ENCODE data around the gene MAST1. TPM values are rescaled to one million over a fixed set of nuclear protein-coding genes. Genes with fewer than 3 reads are reported as not detected.

Gene MAST1
- under 1 TPM; 0.50 to 0.91 (median 0.76) TPM for total RNA-seq

- intact Hi-C loops (cut with DNase I): no loop called here
- no peak within 1 kb of the TSS for H3K27ac ChIP-seq (replicated peaks in 1 of 4)
- H3K27me3 ChIP-seq: peaks cover 0 to 100% (median 86%) of the 10 kb centered on the region in 4 donors
- WGBS: 0% methylated on average over 1 of the region's 69 CpGs
- TF ChIP-seq CTCF (IDR thresholded peaks at IDR 0.05): peak; percentile 33 to 59 (median 51)
- no peak for TF ChIP-seq POLR2A (IDR thresholded peaks at IDR 0.05; ENCODE audit: low read depth)
- TF ChIP-seq EP300 (IDR thresholded peaks at IDR 0.05): no peak
- no peak for TF ChIP-seq POLR2AphosphoS5 (IDR thresholded peaks at IDR 0.05)
- H3K4me3 ChIP-seq: peak within 1 kb of the TSS; percentile 30 to 51 (median 40)
- DNase-seq (ENCODE audit: extremely low spot score): no peak
- H3K36me3 ChIP-seq: no peaks in the 10 kb centered on the region
- H3K9me3 ChIP-seq: no peaks in the 10 kb centered on the region
- peaks cover 18 to 57% (median 42%) of the 10 kb centered on the region in 4 donors for H3K4me1 ChIP-seq
Observed at GRCh38 chr19:12838182-12838885, at the start of gene MAST1. Gene MAST1, plus strand, starts transcription at chr19:12838515. Its CDS starts 58 bp downstream, at chr19:12838573.

DNA sequence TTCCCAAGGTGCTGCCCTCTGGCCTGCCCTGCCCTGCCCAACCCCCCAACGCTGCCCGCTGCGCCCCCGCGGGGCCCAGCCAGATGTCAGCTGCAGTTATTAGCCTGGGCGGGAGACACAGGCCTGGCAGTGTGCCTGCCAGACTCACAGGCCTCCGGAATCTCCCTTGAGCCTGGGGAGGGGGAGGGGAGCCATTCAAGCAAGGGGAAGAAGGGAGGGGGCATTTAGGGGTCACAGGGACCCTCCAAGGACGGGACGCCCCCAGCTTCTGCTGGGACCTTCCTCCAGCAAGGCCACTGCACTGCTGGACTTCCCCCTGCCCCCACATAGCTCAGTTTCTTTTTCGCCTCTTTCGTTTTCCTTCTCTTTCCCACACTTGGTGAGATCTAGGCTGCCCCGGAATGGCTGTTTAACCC lies 49.6 kb upstream of the MAST1 start:
- intact Hi-C loops (cut with DNase I): no loop called here
- peaks cover 44 to 69% (median 64%) of the 10 kb centered on the region in 4 donors for H3K4me1 ChIP-seq
- no peaks in the 10 kb centered on the region for H3K27me3 ChIP-seq
- DNase-seq (ENCODE audit: extremely low spot score): no peak
- 0% methylated on average over 6 of the region's 12 CpGs for WGBS
- H3K4me3 ChIP-seq: peak overlapping the region; percentile 87 to 97 (median 90)
- peaks cover 0 to 10% (median 0%) of the 10 kb centered on the region in 4 donors for H3K36me3 ChIP-seq
- TF ChIP-seq CTCF (IDR thresholded peaks at IDR 0.05) (no peak), POLR2A (IDR thresholded peaks at IDR 0.05; ENCODE audit: low read depth) (no peak), POLR2AphosphoS5 (IDR thresholded peaks at IDR 0.05) (peak in 1 of 2 donors; percentile 69), EP300 (IDR thresholded peaks at IDR 0.05) (no peak)
- peaks cover 0 to 3% (median 0%) of the 10 kb centered on the region in 4 donors for H3K9me3 ChIP-seq
- H3K27ac ChIP-seq (replicated peaks in 1 of 4): peak overlapping the region; percentile 97 to 99 (median 99)

DNA sequence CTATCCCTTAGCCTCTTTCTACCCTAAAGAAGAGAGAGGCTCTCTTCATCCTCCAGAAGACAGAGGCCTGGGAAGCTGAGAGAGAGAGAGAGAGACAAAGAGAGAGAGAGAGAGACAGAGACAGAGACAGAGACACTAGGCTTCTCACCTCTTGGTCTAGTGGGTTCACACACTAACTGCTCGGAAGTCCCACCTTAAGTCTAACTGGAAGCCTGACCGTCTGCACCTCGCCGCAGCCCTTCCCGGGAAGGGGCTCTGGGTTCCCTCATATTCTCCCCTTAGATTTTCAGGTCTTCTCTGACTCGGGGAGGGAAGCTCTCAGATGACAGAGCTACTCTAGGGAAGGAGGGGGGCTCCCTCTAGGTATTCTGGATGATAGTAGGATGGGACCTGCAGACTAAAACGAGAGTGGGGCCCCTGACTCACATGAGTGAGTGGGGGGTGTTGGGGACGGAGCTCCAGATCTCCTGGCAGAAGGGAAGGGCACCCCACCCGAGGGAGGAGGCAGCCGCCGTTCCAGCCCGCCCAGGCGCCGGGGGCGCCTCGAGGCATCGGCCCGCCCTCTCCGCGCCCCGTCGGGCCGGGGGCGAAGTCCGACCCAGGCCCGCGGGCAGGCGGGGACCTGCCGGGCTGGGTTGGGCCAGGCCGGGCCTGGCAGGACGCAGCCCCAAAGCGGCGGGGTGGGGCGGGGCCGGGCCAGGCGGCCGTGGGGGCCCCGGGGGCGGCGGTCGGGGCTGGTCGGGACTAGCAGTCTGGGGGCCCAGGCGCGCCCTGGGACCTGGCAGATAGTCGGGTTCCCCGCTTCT lies 49.0 kb upstream of the MAST1 start:
- H3K36me3 ChIP-seq: peaks cover 0 to 10% (median 0%) of the 10 kb centered on the region in 4 donors
- H3K9me3 ChIP-seq: peaks cover 0 to 3% (median 0%) of the 10 kb centered on the region in 4 donors
- peak overlapping the region; percentile 87 to 97 (median 90) for H3K4me3 ChIP-seq
- 0% methylated on average over 9 of the region's 46 CpGs for WGBS
- DNase-seq (ENCODE audit: extremely low spot score): no peak
- intact Hi-C loops (cut with DNase I): no loop called here
- peaks cover 41 to 69% (median 64%) of the 10 kb centered on the region in 4 donors for H3K4me1 ChIP-seq
- peak overlapping the region; percentile 97 to 99 (median 99) for H3K27ac ChIP-seq (replicated peaks in 1 of 4)
- H3K27me3 ChIP-seq: no peaks in the 10 kb centered on the region
- TF ChIP-seq POLR2AphosphoS5 (IDR thresholded peaks at IDR 0.05): no peak
- no peak for TF ChIP-seq EP300 (IDR thresholded peaks at IDR 0.05)
- no peak for TF ChIP-seq POLR2A (IDR thresholded peaks at IDR 0.05; ENCODE audit: low read depth)
- TF ChIP-seq CTCF (IDR thresholded peaks at IDR 0.05): no peak

DNA sequence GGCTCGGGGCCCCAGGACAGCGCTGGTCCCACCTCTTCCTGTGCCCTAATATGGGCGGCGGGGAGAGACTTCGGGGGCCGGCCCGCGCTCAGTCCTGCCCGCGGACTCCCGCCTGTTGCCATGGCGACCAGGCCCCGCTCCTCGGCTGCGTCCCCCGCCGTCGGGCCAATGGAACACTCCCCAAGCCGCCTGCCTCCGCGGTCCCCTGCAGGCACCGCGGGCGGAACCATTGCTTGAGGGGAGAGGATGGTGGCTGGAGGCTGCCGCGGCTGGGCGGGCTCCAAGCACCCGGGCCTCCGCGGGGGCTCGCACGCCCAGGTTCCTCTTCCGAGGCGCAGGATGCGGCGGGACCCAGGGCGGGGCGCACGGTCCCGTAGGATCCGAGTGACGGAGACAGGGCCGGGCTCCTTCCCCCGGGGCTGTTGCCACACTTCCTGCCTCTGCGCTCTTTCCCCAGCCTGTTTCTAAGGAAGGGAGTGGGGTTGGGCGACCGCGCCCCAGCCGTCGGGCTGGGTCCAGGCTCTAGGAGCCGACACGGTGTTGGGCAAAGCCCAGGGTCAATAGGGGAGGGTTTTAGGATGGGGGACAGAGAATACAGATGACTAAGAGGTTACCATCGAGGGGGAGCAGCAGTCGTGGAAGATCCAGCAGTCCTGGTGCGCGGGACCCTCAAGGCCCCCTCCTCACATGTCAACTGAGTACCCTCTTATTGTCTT lies 48.3 kb upstream of the MAST1 start:
- Histone ChIP-seq H3K36me3 (peaks cover 0 to 10% (median 0%) of the 10 kb centered on the region in 4 donors), H3K9me3 (peaks cover 0 to 3% (median 0%) of the 10 kb centered on the region in 4 donors), H3K27ac (replicated peaks in 1 of 4) (peak overlapping the region; percentile 97 to 99 (median 99)), H3K4me3 (peak overlapping the region; percentile 87 to 97 (median 90)), H3K4me1 (peaks cover 40 to 68% (median 66%) of the 10 kb centered on the region in 4 donors), H3K27me3 (no peaks in the 10 kb centered on the region)
- TF ChIP-seq CTCF (IDR thresholded peaks at IDR 0.05) (no peak), POLR2AphosphoS5 (IDR thresholded peaks at IDR 0.05) (peak in 1 of 2 donors; percentile 97), POLR2A (IDR thresholded peaks at IDR 0.05; ENCODE audit: low read depth) (peak; percentile 91)
- 2% methylated on average over 17 of the region's 56 CpGs for WGBS
- intact Hi-C loops (cut with DNase I): no loop called here
- DNase-seq (ENCODE audit: extremely low spot score): peak; percentile 99
